ENCODE measurements around the gene HSPBP1.

DNA sequence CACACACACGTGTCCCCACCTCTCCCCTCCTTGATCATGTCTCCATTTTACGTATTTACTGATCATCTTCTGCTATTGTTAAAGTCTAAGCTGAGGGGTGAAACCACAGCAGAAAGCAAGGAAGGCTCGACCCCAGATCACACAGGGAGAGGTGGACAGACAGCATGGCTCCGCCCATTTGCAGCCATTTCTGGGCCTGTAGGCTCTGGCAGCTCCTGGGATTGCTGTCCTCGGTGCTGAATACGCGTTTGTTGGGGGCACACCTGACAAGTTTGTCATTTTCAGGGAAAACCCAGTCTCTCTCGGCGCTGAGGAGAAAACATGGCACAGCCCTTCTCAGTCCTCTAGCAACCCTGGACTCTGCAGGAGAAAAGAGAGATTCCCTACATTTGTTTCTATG lies 59.4 kb downstream of the HSPBP1 start:
- TF ChIP-seq, protein P1, sequence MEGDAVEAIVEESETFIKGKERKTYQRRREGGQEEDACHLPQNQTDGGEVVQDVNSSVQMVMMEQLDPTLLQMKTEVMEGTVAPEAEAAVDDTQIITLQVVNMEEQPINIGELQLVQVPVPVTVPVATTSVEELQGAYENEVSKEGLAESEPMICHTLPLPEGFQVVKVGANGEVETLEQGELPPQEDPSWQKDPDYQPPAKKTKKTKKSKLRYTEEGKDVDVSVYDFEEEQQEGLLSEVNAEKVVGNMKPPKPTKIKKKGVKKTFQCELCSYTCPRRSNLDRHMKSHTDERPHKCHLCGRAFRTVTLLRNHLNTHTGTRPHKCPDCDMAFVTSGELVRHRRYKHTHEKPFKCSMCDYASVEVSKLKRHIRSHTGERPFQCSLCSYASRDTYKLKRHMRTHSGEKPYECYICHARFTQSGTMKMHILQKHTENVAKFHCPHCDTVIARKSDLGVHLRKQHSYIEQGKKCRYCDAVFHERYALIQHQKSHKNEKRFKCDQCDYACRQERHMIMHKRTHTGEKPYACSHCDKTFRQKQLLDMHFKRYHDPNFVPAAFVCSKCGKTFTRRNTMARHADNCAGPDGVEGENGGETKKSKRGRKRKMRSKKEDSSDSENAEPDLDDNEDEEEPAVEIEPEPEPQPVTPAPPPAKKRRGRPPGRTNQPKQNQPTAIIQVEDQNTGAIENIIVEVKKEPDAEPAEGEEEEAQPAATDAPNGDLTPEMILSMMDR (IDR thresholded peaks at IDR 0.05): no peak
- TF ChIP-seq EZH2 (IDR thresholded peaks at IDR 0.05): no peak

All from neural progenitor cell (in vitro differentiated cells).